Dedifferentiated amniotic fluid mesenchymal stem cell (primary cell): ENCODE results near the gene NDUFS1.
"Not testable (repeated sequence)": the region's sequence is repeated elsewhere in the genome, so short reads cannot be mapped to it uniquely, and the experiment has no call there.

ENCODE experiments used
- DNase-seq: peaks from one replicate; pipeline ENCODE4 v3.0.0-alpha.2; 2016; ENCODE audit errors: extremely low spot score

Gene NDUFS1

GRCh38 chr2:206098471-206098870 is 60.8 kb downstream of the NDUFS1 start:
- DNase-seq: no peak

GRCh38 chr2:206096876-206097275 is 62.4 kb downstream of the NDUFS1 start:
- DNase-seq: no peak

GRCh38 chr2:206095536-206096332 is 63.5 kb downstream of the NDUFS1 start:
- no peak for DNase-seq

- no peak for DNase-seq
These were observed 66.9 kb downstream of the NDUFS1 start for GRCh38 chr2:206092297-206092696.

GRCh38 chr2:206088248-206088647 is 71.0 kb downstream of the NDUFS1 start:
- DNase-seq: no peak

GRCh38 chr2:206086716-206087350 is 72.4 kb downstream of the NDUFS1 start:
- DNase-seq: peak; percentile 26

- peak; percentile 85 for DNase-seq
These were observed 73.3 kb downstream of the NDUFS1 start, which contains the start of gene INO80D for GRCh38 chr2:206085742-206086445. Gene INO80D (minus strand): TSS chr2:206086174. CDS start chr2:206063016, 23,158 bp downstream.

GRCh38 chr2:206084870-206085741 is 74.1 kb downstream of the NDUFS1 start:
- no peak for DNase-seq

- peak; percentile 43 for DNase-seq
These were observed 74.8 kb downstream of the NDUFS1 start for GRCh38 chr2:206084439-206084869.

- no peak for DNase-seq
These were observed 75.4 kb downstream of the NDUFS1 start for GRCh38 chr2:206083602-206084438.

- no peak for DNase-seq
These were observed 76.9 kb downstream of the NDUFS1 start for GRCh38 chr2:206082298-206082843.

- no peak for DNase-seq
These were observed 78.3 kb downstream of the NDUFS1 start for GRCh38 chr2:206080927-206081326.

- no peak for DNase-seq
These were observed 79.4 kb downstream of the NDUFS1 start for GRCh38 chr2:206079699-206080465.

GRCh38 chr2:206077879-206078278 is 81.4 kb downstream of the NDUFS1 start:
- DNase-seq: not testable (repeated sequence)

GRCh38 chr2:206075113-206075512 is 84.1 kb downstream of the NDUFS1 start:
- DNase-seq: no peak

- no peak for DNase-seq
These were observed 87.4 kb downstream of the NDUFS1 start for GRCh38 chr2:206071807-206072206.

GRCh38 chr2:206069417-206069816 is 89.8 kb downstream of the NDUFS1 start:
- no peak for DNase-seq

GRCh38 chr2:206068207-206068606 is 91.0 kb downstream of the NDUFS1 start:
- no peak for DNase-seq
